ENCODE measurements around the gene CHMP4A. TPM values are rescaled to one million over a fixed set of nuclear protein-coding genes. Genes with fewer than 3 reads are reported as not detected.

Gene CHMP4A
- total RNA-seq, 6 experiments from 2014 or later: 32.4 to 41.1 (median 38.8) TPM

GRCh38 chr14:24164518-24164991 lies 48.7 kb downstream of the CHMP4A start:
- Mint-ChIP-seq H3K36me3 (ENCODE audit: low read depth) (peaks cover 20% of the 10 kb centered on the region), H3K4me3 (no peak overlapping the region), H3K4me1 (ENCODE audit: low read depth) (peaks cover 26% of the 10 kb centered on the region), H3K9me3 (no peaks in the 10 kb centered on the region), H3K27me3 (ENCODE audit: insufficient read depth) (peaks cover 3% of the 10 kb centered on the region), H3K27ac (no peak overlapping the region)
- DNase-seq: no peak
- TF ChIP-seq CTCF (IDR thresholded peaks at IDR 0.05): no peak

GRCh38 chr14:24162093-24162492 lies 51.2 kb downstream of the CHMP4A start:
- DNase-seq: peak; percentile 9
- H3K4me3 Mint-ChIP-seq: peak overlapping the region; percentile 94
- peaks cover 3% of the 10 kb centered on the region; the same call in 1 of the 2 replicates for H3K27me3 Mint-ChIP-seq (ENCODE audit: insufficient read depth)
- TF ChIP-seq CTCF (IDR thresholded peaks at IDR 0.05): no peak
- H3K4me1 Mint-ChIP-seq (ENCODE audit: low read depth): peaks cover 26% of the 10 kb centered on the region
- peaks cover 18% of the 10 kb centered on the region for H3K36me3 Mint-ChIP-seq (ENCODE audit: low read depth)
- H3K27ac Mint-ChIP-seq: peak overlapping the region; percentile 89
- H3K9me3 Mint-ChIP-seq: no peaks in the 10 kb centered on the region

- Mint-ChIP-seq H3K36me3 (ENCODE audit: low read depth) (peaks cover 24% of the 10 kb centered on the region), H3K4me1 (ENCODE audit: low read depth) (peaks cover 26% of the 10 kb centered on the region), H3K9me3 (no peaks in the 10 kb centered on the region), H3K27me3 (ENCODE audit: insufficient read depth) (peaks cover 3% of the 10 kb centered on the region; the same call in 1 of the 2 replicates), H3K27ac (peak within 1 kb of the TSS; percentile 89), H3K4me3 (peak within 1 kb of the TSS; percentile 94)
- peak; percentile 93 for DNase-seq
- TF ChIP-seq CTCF (IDR thresholded peaks at IDR 0.05): peak; percentile 98
These were observed 52.2 kb downstream of the CHMP4A start, which contains the start of gene IRF9 for GRCh38 chr14:24160850-24161804. Gene IRF9 (plus strand): TSS chr14:24161265. CDS start chr14:24162145, 880 bp downstream.

- Mint-ChIP-seq H3K27ac (peak overlapping the region; percentile 89), H3K27me3 (ENCODE audit: insufficient read depth) (peaks cover 3% of the 10 kb centered on the region; the same call in 1 of the 2 replicates), H3K4me3 (no peak overlapping the region), H3K9me3 (no peaks in the 10 kb centered on the region), H3K4me1 (ENCODE audit: low read depth) (peaks cover 26% of the 10 kb centered on the region), H3K36me3 (ENCODE audit: low read depth) (peaks cover 30% of the 10 kb centered on the region)
- no peak for TF ChIP-seq CTCF (IDR thresholded peaks at IDR 0.05)
- DNase-seq: no peak
These were observed 52.8 kb downstream of the CHMP4A start for GRCh38 chr14:24160499-24160849.

- Mint-ChIP-seq H3K4me1 (ENCODE audit: low read depth) (peaks cover 26% of the 10 kb centered on the region), H3K36me3 (ENCODE audit: low read depth) (peaks cover 30% of the 10 kb centered on the region), H3K4me3 (no peak overlapping the region), H3K27ac (peak overlapping the region; percentile 36), H3K27me3 (ENCODE audit: insufficient read depth) (peaks cover 3% of the 10 kb centered on the region; the same call in 1 of the 2 replicates), H3K9me3 (no peaks in the 10 kb centered on the region)
- no peak for DNase-seq
- no peak for TF ChIP-seq CTCF (IDR thresholded peaks at IDR 0.05)
These were observed 53.4 kb downstream of the CHMP4A start for GRCh38 chr14:24159777-24160498.

Other genes starting within 250 kb of the CHMP4A start
- gene DHRS4L2, start 224.6 kb downstream of the CHMP4A start, total RNA-seq (2021; fragmentation: NEBNext Ultra II Directional; extraction: Animal tissue kit (Norgen Biotek cat#: 25700)): 10 to 100 TPM; 18.8 to 25.4 (median 23.5) TPM
- not detected for gene CARMIL3, start 161.5 kb downstream of the CHMP4A start, total RNA-seq (2021; fragmentation: NEBNext Ultra II Directional; extraction: Animal tissue kit (Norgen Biotek cat#: 25700))
- gene CPNE6, start 141.9 kb downstream of the CHMP4A start, total RNA-seq (2021; fragmentation: NEBNext Ultra II Directional; extraction: Animal tissue kit (Norgen Biotek cat#: 25700)): not detected
- 10 to 100 TPM; 19.9 to 27.6 (median 24.0) TPM for gene PCK2, start 119.2 kb downstream of the CHMP4A start, total RNA-seq (2021; fragmentation: NEBNext Ultra II Directional; extraction: Animal tissue kit (Norgen Biotek cat#: 25700))
- gene DCAF11, start 98.7 kb downstream of the CHMP4A start, total RNA-seq (2021; fragmentation: NEBNext Ultra II Directional; extraction: Animal tissue kit (Norgen Biotek cat#: 25700)): 10 to 100 TPM; 28.1 to 36.3 (median 32.1) TPM
- under 1 TPM; 0.26 to 0.85 (median 0.49) TPM for gene NRL, start 98.5 kb downstream of the CHMP4A start, total RNA-seq (2021; fragmentation: NEBNext Ultra II Directional; extraction: Animal tissue kit (Norgen Biotek cat#: 25700))
- gene FITM1, start 82.8 kb downstream of the CHMP4A start, total RNA-seq (2021; fragmentation: NEBNext Ultra II Directional; extraction: Animal tissue kit (Norgen Biotek cat#: 25700)): not detected
- 100 to 1,000 TPM in 4 of 6 experiments, 10 to 100 TPM in 2; 88.4 to 120 (median 113) TPM for gene PSME1, start 77.3 kb downstream of the CHMP4A start, total RNA-seq (2021; fragmentation: NEBNext Ultra II Directional; extraction: Animal tissue kit (Norgen Biotek cat#: 25700))
- gene EMC9, start 71.9 kb downstream of the CHMP4A start, total RNA-seq (2021; fragmentation: NEBNext Ultra II Directional; extraction: Animal tissue kit (Norgen Biotek cat#: 25700)): 10 to 100 TPM; 13.2 to 17.0 (median 15.3) TPM
- gene PSME2, start 66.9 kb downstream of the CHMP4A start, total RNA-seq (2021; fragmentation: NEBNext Ultra II Directional; extraction: Animal tissue kit (Norgen Biotek cat#: 25700)): 100 to 1,000 TPM; 108 to 143 (median 136) TPM
- gene RNF31, start 66.0 kb downstream of the CHMP4A start, total RNA-seq (2021; fragmentation: NEBNext Ultra II Directional; extraction: Animal tissue kit (Norgen Biotek cat#: 25700)): 10 to 100 TPM; 38.5 to 53.6 (median 47.2) TPM
- 10 to 100 TPM; 23.6 to 38.8 (median 32.3) TPM for gene IRF9, start 52.2 kb downstream of the CHMP4A start, total RNA-seq (2021; fragmentation: NEBNext Ultra II Directional; extraction: Animal tissue kit (Norgen Biotek cat#: 25700))
- gene REC8, start 41.4 kb downstream of the CHMP4A start, total RNA-seq (2021; fragmentation: NEBNext Ultra II Directional; extraction: Animal tissue kit (Norgen Biotek cat#: 25700)): 1 to 10 TPM; 2.9 to 3.9 (median 3.2) TPM
- gene IPO4, start 24.7 kb downstream of the CHMP4A start, total RNA-seq (2021; fragmentation: NEBNext Ultra II Directional; extraction: Animal tissue kit (Norgen Biotek cat#: 25700)): 10 to 100 TPM; 70.4 to 85.2 (median 79.4) TPM
- gene TM9SF1, start 18.0 kb downstream of the CHMP4A start, total RNA-seq (2021; fragmentation: NEBNext Ultra II Directional; extraction: Animal tissue kit (Norgen Biotek cat#: 25700)): 10 to 100 TPM; 68.1 to 80.4 (median 71.0) TPM
- gene TSSK4, start 7.8 kb downstream of the CHMP4A start, total RNA-seq (2021; fragmentation: NEBNext Ultra II Directional; extraction: Animal tissue kit (Norgen Biotek cat#: 25700)): under 1 TPM in 2 of 6 experiments, not detected in 4; 0.16 to 0.45 TPM
- gene MDP1, start 2.6 kb upstream of the CHMP4A start, total RNA-seq (2021; fragmentation: NEBNext Ultra II Directional; extraction: Animal tissue kit (Norgen Biotek cat#: 25700)): 10 to 100 TPM in 5 of 6 experiments, 1 to 10 TPM in 1; 9.8 to 14.4 (median 12.3) TPM
- gene NEDD8, start 18.9 kb upstream of the CHMP4A start, total RNA-seq (2021; fragmentation: NEBNext Ultra II Directional; extraction: Animal tissue kit (Norgen Biotek cat#: 25700)): 100 to 1,000 TPM; 309 to 401 (median 372) TPM
- gene GMPR2, start 19.4 kb upstream of the CHMP4A start, total RNA-seq (2021; fragmentation: NEBNext Ultra II Directional; extraction: Animal tissue kit (Norgen Biotek cat#: 25700)): 10 to 100 TPM; 70.6 to 76.7 (median 73.6) TPM
- gene TINF2, start 29.1 kb upstream of the CHMP4A start, total RNA-seq (2021; fragmentation: NEBNext Ultra II Directional; extraction: Animal tissue kit (Norgen Biotek cat#: 25700)): 10 to 100 TPM; 54.2 to 73.4 (median 67.5) TPM
- 1 to 10 TPM in 5 of 6 experiments, under 1 TPM in 1; 0.97 to 2.9 (median 1.3) TPM for gene TGM1, start 49.7 kb upstream of the CHMP4A start, total RNA-seq (2021; fragmentation: NEBNext Ultra II Directional; extraction: Animal tissue kit (Norgen Biotek cat#: 25700))
- gene RABGGTA, start 58.1 kb upstream of the CHMP4A start, total RNA-seq (2021; fragmentation: NEBNext Ultra II Directional; extraction: Animal tissue kit (Norgen Biotek cat#: 25700)): 10 to 100 TPM; 25.4 to 31.4 (median 27.3) TPM
- 10 to 100 TPM; 32.9 to 42.2 (median 39.1) TPM for gene DHRS1, start 86.3 kb upstream of the CHMP4A start, total RNA-seq (2021; fragmentation: NEBNext Ultra II Directional; extraction: Animal tissue kit (Norgen Biotek cat#: 25700))
- gene NOP9, start 86.4 kb upstream of the CHMP4A start, total RNA-seq (2021; fragmentation: NEBNext Ultra II Directional; extraction: Animal tissue kit (Norgen Biotek cat#: 25700)): 10 to 100 TPM; 25.4 to 31.1 (median 28.1) TPM
- under 1 TPM in 5 of 6 experiments, not detected in 1; 0.17 to 0.40 (median 0.20) TPM for gene CIDEB, start 94.5 kb upstream of the CHMP4A start, total RNA-seq (2021; fragmentation: NEBNext Ultra II Directional; extraction: Animal tissue kit (Norgen Biotek cat#: 25700))
- gene LTB4R2, start 96.7 kb upstream of the CHMP4A start, total RNA-seq (2021; fragmentation: NEBNext Ultra II Directional; extraction: Animal tissue kit (Norgen Biotek cat#: 25700)): 1 to 10 TPM; 2.2 to 3.0 (median 2.3) TPM
- 1 to 10 TPM; 1.5 to 2.9 (median 1.9) TPM for gene LTB4R, start 98.0 kb upstream of the CHMP4A start, total RNA-seq (2021; fragmentation: NEBNext Ultra II Directional; extraction: Animal tissue kit (Norgen Biotek cat#: 25700))
- gene ADCY4, start 121.6 kb upstream of the CHMP4A start, total RNA-seq (2021; fragmentation: NEBNext Ultra II Directional; extraction: Animal tissue kit (Norgen Biotek cat#: 25700)): under 1 TPM in 3 of 6 experiments, not detected in 3; 0.25 to 0.41 (median 0.34) TPM
- not detected for gene RIPK3, start 126.5 kb upstream of the CHMP4A start, total RNA-seq (2021; fragmentation: NEBNext Ultra II Directional; extraction: Animal tissue kit (Norgen Biotek cat#: 25700))
- 10 to 100 TPM; 73.4 to 81.9 (median 77.2) TPM for gene NFATC4, start 154.7 kb upstream of the CHMP4A start, total RNA-seq (2021; fragmentation: NEBNext Ultra II Directional; extraction: Animal tissue kit (Norgen Biotek cat#: 25700))
- gene NYNRIN, start 185.5 kb upstream of the CHMP4A start, total RNA-seq (2021; fragmentation: NEBNext Ultra II Directional; extraction: Animal tissue kit (Norgen Biotek cat#: 25700)): 1 to 10 TPM; 3.9 to 6.3 (median 4.1) TPM
- 1 to 10 TPM; 3.3 to 5.0 (median 3.9) TPM for gene CBLN3, start 216.2 kb upstream of the CHMP4A start, total RNA-seq (2021; fragmentation: NEBNext Ultra II Directional; extraction: Animal tissue kit (Norgen Biotek cat#: 25700))
- 10 to 100 TPM; 25.4 to 29.2 (median 28.0) TPM for gene KHNYN, start 216.5 kb upstream of the CHMP4A start, total RNA-seq (2021; fragmentation: NEBNext Ultra II Directional; extraction: Animal tissue kit (Norgen Biotek cat#: 25700))
- gene SDR39U1, start 229.3 kb upstream of the CHMP4A start, total RNA-seq (2021; fragmentation: NEBNext Ultra II Directional; extraction: Animal tissue kit (Norgen Biotek cat#: 25700)): 10 to 100 TPM; 29.6 to 35.7 (median 31.6) TPM